Breast epithelium (tissue), 3 donors: ENCODE measurements around the gene BORCS5.

Experiments
- CTCF ChIP-seq, 3 donors: fragments of 450-650 bp; IDR thresholded peaks; one replicate each; pipeline ENCODE4 v1.5.1; 2016 to 2017; ENCODE audit warnings: antibody characterized with exemption in 3 of 3, mild to moderate bottlenecking in 3 of 3, moderate library complexity in 3 of 3
- POLR2A ChIP-seq: fragments of 450-650 bp; IDR thresholded peaks from one replicate; pipeline ENCODE4 v1.6.1; 2016; ENCODE audit warnings: antibody characterized with exemption, mild to moderate bottlenecking, moderate library complexity
- POLR2AphosphoS5 ChIP-seq, 3 donors: sonication (generic); formaldehyde crosslinking; IDR thresholded peaks; one replicate each; pipeline ENCODE4 v1.6.1; 2017; ENCODE audit warnings: antibody characterized with exemption in 3 of 3

- TF ChIP-seq CTCF (IDR thresholded peaks at IDR 0.05) (no peak), POLR2A (no peak), POLR2AphosphoS5 (IDR thresholded peaks at IDR 0.05) (no peak)
These were observed 68.7 kb downstream of the BORCS5 start for GRCh38 chr12:12425616-12426015.
